Naive thymus-derived CD4-positive, alpha-beta T cell (primary cell): ENCODE data around the gene GEN1. TPM values are rescaled to one million over a fixed set of nuclear protein-coding genes. Genes with fewer than 3 reads are reported as not detected.

Experiments
- ATAC-seq: fragments of 150-1000 bp; cut with Tn5 transposase; 2 replicates; pipeline ENCODE4 v1.10.0; 2021; ENCODE audit warnings: mild to moderate bottlenecking, moderate library complexity
- CTCF ChIA-PET: fragments of 350-600 bp; sonication (Branson Sonifier 250); formaldehyde crosslinking; loops from one replicate; lab custom pipeline; 2021; ENCODE audit warnings: antibody characterized with exemption; lab: Charles Lee
- POLR2A ChIA-PET: fragments of 350-600 bp; sonication (Branson Sonifier 250); formaldehyde crosslinking; loops from one replicate; lab custom pipeline; 2021; ENCODE audit warnings: antibody characterized with exemption, inconsistent platforms; lab: Charles Lee
- DNase-seq, 9 donors: peaks; one replicate each; pipeline versions ENCODE4 v3.0.0 to v3.0.0-alpha.2; 2020 to 2022; ENCODE audit warnings: mixed read lengths in 1 of 9
- H3K27ac ChIP-seq: one replicate; pipeline ENCODE4 v1.7.0; 2013; ENCODE audit warnings: mild to moderate bottlenecking, low read depth, low read length, moderate library complexity
- H3K27me3 ChIP-seq, 2 donors: one replicate each; pipeline ENCODE4 v1.7.0; 2013; ENCODE audit warnings: low read length in 2 of 2, mild to moderate bottlenecking in 2 of 2, moderate library complexity in 2 of 2; ENCODE audit not compliant: control insufficient read depth in 2 of 2, insufficient read depth in 2 of 2
- H3K36me3 ChIP-seq, 3 experiments: 1 replicate in 2 of 3; 2 replicates in 1 of 3; pipeline ENCODE4 v1.7.0; 2013; ENCODE audit warnings: low read length in 3 of 3, mild to moderate bottlenecking in 3 of 3, moderate library complexity in 1 of 3; ENCODE audit not compliant: insufficient read depth in 3 of 3, control insufficient read depth in 2 of 3
- H3K4me1 ChIP-seq, 2 donors: one replicate each; pipeline ENCODE4 v1.7.0; 2013; ENCODE audit warnings: low read length in 2 of 2, mild to moderate bottlenecking in 2 of 2, moderate library complexity in 1 of 2; ENCODE audit not compliant: control insufficient read depth in 2 of 2, insufficient read depth in 2 of 2
- H3K4me3 ChIP-seq: 2 replicates; pipeline ENCODE4 v1.7.0; 2013; ENCODE audit warnings: mild to moderate bottlenecking, low read length
- H3K9me3 ChIP-seq, 3 experiments: 1 replicate in 2 of 3; 2 replicates in 1 of 3; pipeline ENCODE4 v1.7.0; 2013; ENCODE audit warnings: low read length in 3 of 3; ENCODE audit not compliant: control insufficient read depth in 2 of 3
- H3K27ac Mint-ChIP-seq, 9 donors: one replicate each; pipeline ENCODE4 v1.8.0; 2020 to 2022; ENCODE audit warnings: mixed read lengths in 9 of 9, mild to moderate bottlenecking in 8 of 9, moderate library complexity in 5 of 9, inconsistent platforms in 2 of 9
- H3K27me3 Mint-ChIP-seq, 5 donors: one replicate each; pipeline ENCODE4 v1.8.0; 2021 to 2022; ENCODE audit warnings: mixed read lengths in 5 of 5, mild to moderate bottlenecking in 1 of 5
- H3K36me3 Mint-ChIP-seq, 5 donors: one replicate each; pipeline ENCODE4 v1.8.0; 2020 to 2022; ENCODE audit warnings: mixed read lengths in 5 of 5, mild to moderate bottlenecking in 3 of 5, inconsistent platforms in 1 of 5
- H3K4me1 Mint-ChIP-seq, 7 donors: one replicate each; pipeline ENCODE4 v1.8.0; 2020 to 2022; ENCODE audit warnings: mixed read lengths in 7 of 7, mild to moderate bottlenecking in 3 of 7, inconsistent platforms in 1 of 7
- H3K4me3 Mint-ChIP-seq, 10 donors: one replicate each; pipeline ENCODE4 v1.8.0; 2020 to 2022; ENCODE audit warnings: mild to moderate bottlenecking in 10 of 10, mixed read lengths in 10 of 10, moderate library complexity in 6 of 10, inconsistent platforms in 2 of 10
- H3K9me3 Mint-ChIP-seq, 11 donors: one replicate each; pipeline ENCODE4 v1.8.0; 2020 to 2022; ENCODE audit warnings: mixed read lengths in 11 of 11, mild to moderate bottlenecking in 4 of 11, inconsistent platforms in 1 of 11, moderate library complexity in 1 of 11
- intact Hi-C, 2 donors: fragments of 100-400 bp; cut with micrococcal nuclease; formaldehyde crosslinking; loops; one replicate each; pipeline ENCODE4 v1.15.1; 2023
- polyA plus RNA-seq, 2 donors: library from polyadenylated mRNA; unstranded; fragments of 300-500 nt; fragmentation: Illumina TruSeq; gene quantifications; one replicate each; pipeline ENCODE4 v1.2.3, GENCODE V29; 2021
- total RNA-seq, 6 experiments: library from RNA in 5 of 6; stranded (reverse) in 5 of 6; gene quantifications; 1 replicate in 5 of 6; 2 replicates in 1 of 6; pipeline ENCODE4 v1.2.3 and lab custom pipeline; 2021 to 2026

The GEN1 gene, protein sequence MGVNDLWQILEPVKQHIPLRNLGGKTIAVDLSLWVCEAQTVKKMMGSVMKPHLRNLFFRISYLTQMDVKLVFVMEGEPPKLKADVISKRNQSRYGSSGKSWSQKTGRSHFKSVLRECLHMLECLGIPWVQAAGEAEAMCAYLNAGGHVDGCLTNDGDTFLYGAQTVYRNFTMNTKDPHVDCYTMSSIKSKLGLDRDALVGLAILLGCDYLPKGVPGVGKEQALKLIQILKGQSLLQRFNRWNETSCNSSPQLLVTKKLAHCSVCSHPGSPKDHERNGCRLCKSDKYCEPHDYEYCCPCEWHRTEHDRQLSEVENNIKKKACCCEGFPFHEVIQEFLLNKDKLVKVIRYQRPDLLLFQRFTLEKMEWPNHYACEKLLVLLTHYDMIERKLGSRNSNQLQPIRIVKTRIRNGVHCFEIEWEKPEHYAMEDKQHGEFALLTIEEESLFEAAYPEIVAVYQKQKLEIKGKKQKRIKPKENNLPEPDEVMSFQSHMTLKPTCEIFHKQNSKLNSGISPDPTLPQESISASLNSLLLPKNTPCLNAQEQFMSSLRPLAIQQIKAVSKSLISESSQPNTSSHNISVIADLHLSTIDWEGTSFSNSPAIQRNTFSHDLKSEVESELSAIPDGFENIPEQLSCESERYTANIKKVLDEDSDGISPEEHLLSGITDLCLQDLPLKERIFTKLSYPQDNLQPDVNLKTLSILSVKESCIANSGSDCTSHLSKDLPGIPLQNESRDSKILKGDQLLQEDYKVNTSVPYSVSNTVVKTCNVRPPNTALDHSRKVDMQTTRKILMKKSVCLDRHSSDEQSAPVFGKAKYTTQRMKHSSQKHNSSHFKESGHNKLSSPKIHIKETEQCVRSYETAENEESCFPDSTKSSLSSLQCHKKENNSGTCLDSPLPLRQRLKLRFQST
- total RNA-seq (10 to 100 TPM in 2 of 5 experiments, 1 to 10 TPM in 3; 5.6 to 25.8 (median 8.0) TPM), polyA plus RNA-seq (1 to 10 TPM in 1 of 2 donors, under 1 TPM in 1; 0.44 to 1.2 TPM), total RNA-seq (lab: John Stamatoyannopoulos, UW) (7.4 reads per million, percentile 30 among the genes with 10 or more reads in this experiment)

DNA sequence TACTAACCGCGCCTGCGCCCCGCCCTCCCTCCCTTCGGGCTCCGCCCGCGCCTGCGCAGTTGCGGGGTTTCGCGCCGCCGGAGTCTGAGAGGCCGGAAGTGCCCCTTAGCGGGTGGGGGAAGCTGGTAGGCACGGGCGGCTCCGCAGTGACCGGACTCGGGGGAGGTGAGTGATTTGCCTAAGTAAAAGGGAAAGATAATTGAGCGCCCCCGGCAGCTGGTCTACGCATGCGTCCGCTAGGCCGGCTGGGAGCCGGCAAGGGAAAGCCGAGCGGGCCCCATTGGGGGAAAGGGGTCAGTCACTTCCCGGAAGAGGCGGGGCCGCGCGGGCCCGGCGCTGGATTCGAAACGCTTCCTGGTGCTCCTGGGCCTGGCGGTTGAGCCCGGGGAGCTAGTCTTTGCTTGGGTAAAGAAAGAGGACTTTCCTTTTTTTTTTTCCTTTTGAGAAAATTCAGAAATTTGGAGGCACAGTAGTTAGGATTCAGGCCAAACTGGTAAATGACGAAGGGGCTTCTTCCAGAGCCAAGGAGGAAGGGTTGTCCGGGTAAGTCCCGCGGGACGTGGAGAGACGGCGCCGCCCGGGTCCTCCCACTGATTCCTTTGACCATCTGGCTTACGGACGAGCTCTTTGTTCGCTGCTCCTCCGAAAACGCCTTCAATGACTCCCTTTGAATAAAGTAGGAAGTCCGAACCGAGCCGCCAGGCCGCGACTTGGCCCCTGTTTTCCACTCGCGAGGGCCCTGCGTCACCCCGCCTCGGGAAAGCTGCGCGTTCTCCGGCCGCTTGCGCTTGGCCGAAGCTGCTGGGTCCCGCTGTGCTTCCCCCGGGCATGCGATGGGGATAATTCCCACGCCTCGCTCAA, at the start of gene GEN1, which contains the start of gene SMC6:
TSS of gene GEN1 (plus strand) at position 336 of the 861 bp plus-strand sequence. CDS start 5,806 bp downstream, outside the sequence.
TSS of gene SMC6 (minus strand) at position 8 of the 861 bp plus-strand sequence. CDS start 7,864 bp downstream, outside the sequence.
- H3K9me3 ChIP-seq, result no peaks in the 10 kb centered on the region
- intact Hi-C loops, result loop anchor here (1.0 to 5.0 kb wide), 4 partner anchors 35 to 1595 kb away; partner anchors contain the start of gene RDH14 (in 2 of the 2)
- H3K27ac ChIP-seq, result peak within 1 kb of the TSS; percentile 99
- H3K27ac Mint-ChIP-seq, result peak within 1 kb of the TSS; percentile 84 to 98 (median 96)
- peak; percentile 91 for ATAC-seq
- peak; percentile 84 to 98 (median 94) for DNase-seq
- H3K9me3 Mint-ChIP-seq, result peaks cover 0 to 1% (median 0%) of the 10 kb centered on the region in 11 donors
- ChIA-PET CTCF (no interaction called here), POLR2A (interaction anchor here (1.1 kb wide), 1 partner anchor 30 kb away, joined by 3 read pairs; no protein-coding TSS in a partner anchor)
- H3K27me3 ChIP-seq, result no peaks in the 10 kb centered on the region
- peaks cover 13 to 48% (median 29%) of the 10 kb centered on the region in 7 donors for H3K4me1 Mint-ChIP-seq
- H3K36me3 Mint-ChIP-seq, result peaks cover 0 to 4% (median 0%) of the 10 kb centered on the region in 5 donors
- H3K36me3 ChIP-seq, result peaks cover 0 to 12% (median 0%) of the 10 kb centered on the region in 3 experiments
- peak within 1 kb of the TSS; percentile 89 for H3K4me3 ChIP-seq
- H3K4me1 ChIP-seq, result peaks cover 0 to 10% of the 10 kb centered on the region in 2 donors
- peak within 1 kb of the TSS; percentile 82 to 94 (median 90) for H3K4me3 Mint-ChIP-seq
- H3K27me3 Mint-ChIP-seq, result no peaks in the 10 kb centered on the region

DNA sequence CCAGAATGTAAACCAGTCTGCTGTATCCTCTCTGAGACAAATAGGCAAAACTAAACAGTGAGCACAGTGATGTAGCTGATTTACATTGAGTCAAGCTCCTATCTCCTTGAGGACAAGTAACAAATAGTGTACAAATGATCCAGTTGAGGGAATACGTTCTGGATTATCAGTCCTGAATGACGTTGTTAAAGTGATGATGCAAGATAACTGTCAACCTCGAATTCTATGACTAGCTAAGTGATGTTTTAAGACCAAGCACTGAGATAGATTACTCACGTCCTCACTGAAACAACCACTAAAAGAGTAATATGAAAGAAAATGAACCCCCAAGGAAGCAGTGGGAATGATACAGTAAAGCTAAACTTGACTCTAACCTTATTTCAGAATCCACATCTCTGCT, 47.1 kb upstream of the GEN1 start:
- Mint-ChIP-seq H3K9me3 (no peaks in the 10 kb centered on the region), H3K4me3 (no peak overlapping the region), H3K4me1 (no peaks in the 10 kb centered on the region), H3K27ac (no peak overlapping the region), H3K27me3 (no peaks in the 10 kb centered on the region), H3K36me3 (peaks cover 0 to 34% (median 15%) of the 10 kb centered on the region in 5 donors)
- Histone ChIP-seq H3K27me3 (no peaks in the 10 kb centered on the region), H3K9me3 (no peaks in the 10 kb centered on the region), H3K4me3 (no peak overlapping the region), H3K27ac (no peak overlapping the region), H3K36me3 (peaks cover 0 to 22% (median 0%) of the 10 kb centered on the region in 3 experiments), H3K4me1 (no peaks in the 10 kb centered on the region)
- ChIA-PET CTCF (no interaction called here), POLR2A (no interaction called here)
- intact Hi-C loops, result no loop called here
- ATAC-seq, result no peak
- no peak for DNase-seq

DNA sequence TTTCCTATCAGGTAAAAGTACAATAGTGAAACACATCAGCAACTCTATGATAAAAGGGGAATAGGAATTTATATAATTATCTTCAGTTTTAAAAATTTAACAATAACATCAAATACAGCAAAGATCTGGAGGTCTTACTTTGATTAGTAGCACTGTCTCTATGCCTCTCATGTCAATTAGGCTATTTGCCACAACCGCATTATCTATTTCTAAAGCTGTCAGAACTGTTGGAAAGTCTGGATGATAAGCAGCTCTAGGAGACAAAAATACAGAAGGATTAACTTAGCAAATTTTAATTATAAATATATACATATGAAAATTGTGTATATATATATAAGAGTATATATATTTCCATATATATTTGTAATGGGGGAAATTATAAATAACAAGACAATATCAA, 45.4 kb upstream of the GEN1 start:
- Histone ChIP-seq H3K4me1 (no peaks in the 10 kb centered on the region), H3K9me3 (no peaks in the 10 kb centered on the region), H3K27me3 (no peaks in the 10 kb centered on the region), H3K36me3 (peaks cover 0 to 31% (median 0%) of the 10 kb centered on the region in 3 experiments), H3K27ac (no peak overlapping the region), H3K4me3 (no peak overlapping the region)
- Mint-ChIP-seq H3K27me3 (no peaks in the 10 kb centered on the region), H3K9me3 (no peaks in the 10 kb centered on the region), H3K27ac (no peak overlapping the region), H3K4me3 (no peak overlapping the region), H3K4me1 (no peaks in the 10 kb centered on the region), H3K36me3 (peaks cover 6 to 36% (median 16%) of the 10 kb centered on the region in 5 donors)
- DNase-seq (no peak), ATAC-seq (no peak)
- POLR2A ChIA-PET, result no interaction called here
- intact Hi-C loops, result no loop called here
- CTCF ChIA-PET, result interaction anchor here (1.0 kb wide), 1 partner anchor 11 kb away, joined by 3 read pairs; no protein-coding TSS in a partner anchor

DNA sequence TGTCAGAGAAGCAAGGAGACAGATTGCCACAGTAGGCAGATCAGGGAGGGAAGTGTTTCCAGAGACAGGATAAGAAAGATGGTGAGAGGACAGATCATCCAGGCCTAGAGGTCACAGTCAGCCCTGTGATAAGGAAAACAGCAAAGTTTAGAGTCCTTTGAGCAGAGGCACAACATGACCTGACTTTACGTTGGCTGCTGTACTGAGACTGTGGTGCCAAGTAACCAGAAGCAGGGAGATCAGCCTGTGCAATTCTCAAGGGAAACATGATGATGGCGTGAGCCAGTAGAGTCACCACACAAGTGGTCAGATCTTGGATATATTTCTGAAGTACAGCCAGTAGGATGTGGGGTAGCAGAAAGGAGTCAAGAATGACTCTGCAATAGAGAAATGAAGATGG, 44.0 kb upstream of the GEN1 start:
- CTCF ChIA-PET, result no interaction called here
- no peaks in the 10 kb centered on the region for H3K27me3 Mint-ChIP-seq

DNA sequence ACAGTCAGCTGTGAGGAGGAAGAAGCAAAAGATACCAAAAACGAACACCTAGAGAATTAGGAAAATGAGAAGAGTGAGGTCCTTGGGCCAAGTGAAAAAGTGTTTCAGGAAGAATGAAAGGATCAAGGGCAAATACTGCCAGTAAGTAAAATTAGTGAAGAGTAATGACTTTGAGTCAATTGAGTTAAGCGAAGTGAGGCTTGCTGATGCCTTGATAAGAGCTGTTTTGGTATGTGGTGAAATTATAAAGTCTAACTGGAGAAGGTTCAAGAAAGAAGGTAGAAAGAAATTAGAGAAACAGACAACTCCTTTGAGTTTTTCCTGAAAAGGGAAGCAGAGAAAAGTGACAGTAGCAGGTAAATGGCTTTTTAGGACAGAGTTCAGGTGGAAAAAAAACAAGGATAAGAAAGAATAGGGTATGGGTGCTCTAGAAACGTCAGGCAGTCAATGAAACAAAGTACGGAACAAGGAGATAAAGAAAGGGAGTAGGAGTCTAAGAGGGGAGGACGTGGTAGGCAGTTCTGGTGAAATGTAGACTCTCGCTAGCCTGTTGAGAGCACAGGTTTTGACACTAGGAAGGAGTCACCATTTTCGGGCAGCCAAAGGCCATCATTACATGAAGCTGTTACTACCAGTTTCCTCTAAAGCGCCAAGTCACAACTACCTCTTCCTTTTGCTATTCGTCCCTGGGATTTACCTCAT, 43.2 kb upstream of the GEN1 start:
- POLR2A ChIA-PET, result no interaction called here
- Histone ChIP-seq H3K4me1 (no peaks in the 10 kb centered on the region), H3K27ac (no peak overlapping the region), H3K36me3 (peaks cover 0 to 35% (median 4%) of the 10 kb centered on the region in 3 experiments), H3K27me3 (no peaks in the 10 kb centered on the region), H3K9me3 (no peaks in the 10 kb centered on the region), H3K4me3 (no peak overlapping the region)
- no peaks in the 10 kb centered on the region for H3K9me3 Mint-ChIP-seq
- no peak overlapping the region for H3K4me3 Mint-ChIP-seq
- ATAC-seq, result no peak
- H3K4me1 Mint-ChIP-seq, result no peaks in the 10 kb centered on the region
- intact Hi-C loops, result loop anchor here in 1 of 2 donors (10.0 kb wide), 1 partner anchor 464 kb away; no protein-coding TSS in a partner anchor
- no peaks in the 10 kb centered on the region for H3K27me3 Mint-ChIP-seq
- DNase-seq, result no peak
- no peak overlapping the region for H3K27ac Mint-ChIP-seq
- peaks cover 17 to 40% (median 20%) of the 10 kb centered on the region in 5 donors for H3K36me3 Mint-ChIP-seq
- CTCF ChIA-PET, result no interaction called here

More for the DNA sequence above, 44.0 kb upstream of the GEN1 start:
- Histone ChIP-seq H3K36me3 (peaks cover 0 to 35% (median 4%) of the 10 kb centered on the region in 3 experiments), H3K27ac (no peak overlapping the region), H3K9me3 (no peaks in the 10 kb centered on the region), H3K4me3 (no peak overlapping the region), H3K4me1 (no peaks in the 10 kb centered on the region), H3K27me3 (no peaks in the 10 kb centered on the region)
- intact Hi-C loops, result loop anchor here in 1 of 2 donors (10.0 kb wide), 1 partner anchor 465 kb away; no protein-coding TSS in a partner anchor
- POLR2A ChIA-PET, result no interaction called here
- Mint-ChIP-seq H3K36me3 (peaks cover 17 to 41% (median 18%) of the 10 kb centered on the region in 5 donors), H3K4me3 (no peak overlapping the region), H3K27ac (no peak overlapping the region), H3K9me3 (no peaks in the 10 kb centered on the region), H3K4me1 (no peaks in the 10 kb centered on the region)
- DNase-seq (no peak), ATAC-seq (no peak)
